ENCODE measurements around the gene DIRAS1. TPM values are rescaled to one million over a fixed set of nuclear protein-coding genes. Genes with fewer than 3 reads are reported as not detected.

DIRAS1 gene
- total RNA-seq, 1 experiment from 2014 or later = 33.7 TPM

DNA sequence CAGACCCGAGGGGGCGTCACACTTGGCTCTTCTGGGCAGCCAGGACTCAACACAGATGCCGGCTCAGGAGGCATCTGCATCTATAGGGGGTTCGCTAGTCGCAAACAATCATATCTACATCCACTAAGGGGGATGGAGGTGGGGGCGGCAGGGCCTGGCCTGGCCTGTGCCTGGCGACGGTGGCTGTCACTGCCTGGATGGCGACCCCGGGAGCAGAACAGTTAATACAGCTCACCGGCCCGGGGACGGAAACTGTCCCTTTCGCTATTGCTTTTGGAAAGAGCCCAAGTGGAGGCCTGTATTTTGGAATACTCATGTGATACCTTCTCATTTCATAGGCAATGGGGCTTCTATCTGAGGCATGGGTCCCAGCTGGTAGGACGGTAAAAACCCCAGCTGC is 44.2 kb upstream of the DIRAS1 start:
- CTCF ChIA-PET = no interaction called here
- Histone ChIP-seq H3K9me2 (ENCODE audit: insufficient read depth) (no peaks in the 10 kb centered on the region), H3K4me1 (ENCODE audit: control insufficient read depth in 1 of 2, insufficient read depth in 2 of 2, low read length in 2 of 2) (no peaks in the 10 kb centered on the region), H3K79me2 (ENCODE audit: insufficient read depth, low read length) (peaks cover 38% of the 10 kb centered on the region), H3K27ac (ENCODE audit: low read depth, low read length) (no peak overlapping the region), H3K9me3 (ENCODE audit: control insufficient read depth in 1 of 2, insufficient read depth in 1 of 2, low read depth in 1 of 2, low read length in 2 of 2) (no peaks in the 10 kb centered on the region), H4K20me1 (ENCODE audit: insufficient read depth) (no peaks in the 10 kb centered on the region), H3K36me3 (ENCODE audit: control insufficient read depth in 1 of 2, insufficient read depth in 2 of 2, low read length in 2 of 2) (peaks cover 30 to 38% of the 10 kb centered on the region in 2 experiments; a peak in 3 of 4 replicates), H2AFZ (ENCODE audit: low read depth, low read length, poor library complexity, severe bottlenecking) (no peak overlapping the region), H3K4me3 (replicated peaks in 1 of 2; ENCODE audit: low read depth in 1 of 2, low read length in 2 of 2) (no peak overlapping the region), H3K9ac (ENCODE audit: low read length) (no peak overlapping the region), H3K4me2 (ENCODE audit: low read length) (no peak overlapping the region), H3K27me3 (ENCODE audit: insufficient read depth, low read length) (no peaks in the 10 kb centered on the region)
- DNase-seq (ENCODE audit: low read depth, low spot score) (no peak), ATAC-seq (no peak)
- RAD21 ChIA-PET (ENCODE audit: low non-redundant PET in 1 of 2, low total read pairs in 2 of 2, uncharacterized antibody in 2 of 2, unreplicated experiment in 2 of 2) = no interaction called here
- TF ChIP-seq, protein P1, sequence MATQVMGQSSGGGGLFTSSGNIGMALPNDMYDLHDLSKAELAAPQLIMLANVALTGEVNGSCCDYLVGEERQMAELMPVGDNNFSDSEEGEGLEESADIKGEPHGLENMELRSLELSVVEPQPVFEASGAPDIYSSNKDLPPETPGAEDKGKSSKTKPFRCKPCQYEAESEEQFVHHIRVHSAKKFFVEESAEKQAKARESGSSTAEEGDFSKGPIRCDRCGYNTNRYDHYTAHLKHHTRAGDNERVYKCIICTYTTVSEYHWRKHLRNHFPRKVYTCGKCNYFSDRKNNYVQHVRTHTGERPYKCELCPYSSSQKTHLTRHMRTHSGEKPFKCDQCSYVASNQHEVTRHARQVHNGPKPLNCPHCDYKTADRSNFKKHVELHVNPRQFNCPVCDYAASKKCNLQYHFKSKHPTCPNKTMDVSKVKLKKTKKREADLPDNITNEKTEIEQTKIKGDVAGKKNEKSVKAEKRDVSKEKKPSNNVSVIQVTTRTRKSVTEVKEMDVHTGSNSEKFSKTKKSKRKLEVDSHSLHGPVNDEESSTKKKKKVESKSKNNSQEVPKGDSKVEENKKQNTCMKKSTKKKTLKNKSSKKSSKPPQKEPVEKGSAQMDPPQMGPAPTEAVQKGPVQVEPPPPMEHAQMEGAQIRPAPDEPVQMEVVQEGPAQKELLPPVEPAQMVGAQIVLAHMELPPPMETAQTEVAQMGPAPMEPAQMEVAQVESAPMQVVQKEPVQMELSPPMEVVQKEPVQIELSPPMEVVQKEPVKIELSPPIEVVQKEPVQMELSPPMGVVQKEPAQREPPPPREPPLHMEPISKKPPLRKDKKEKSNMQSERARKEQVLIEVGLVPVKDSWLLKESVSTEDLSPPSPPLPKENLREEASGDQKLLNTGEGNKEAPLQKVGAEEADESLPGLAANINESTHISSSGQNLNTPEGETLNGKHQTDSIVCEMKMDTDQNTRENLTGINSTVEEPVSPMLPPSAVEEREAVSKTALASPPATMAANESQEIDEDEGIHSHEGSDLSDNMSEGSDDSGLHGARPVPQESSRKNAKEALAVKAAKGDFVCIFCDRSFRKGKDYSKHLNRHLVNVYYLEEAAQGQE (IDR thresholded peaks at IDR 0.05; ENCODE audit: low read depth) = no peak
- TF ChIP-seq YY1 (IDR thresholded peaks at IDR 0.05; ENCODE audit: extremely low read depth, insufficient replicate concordance, low read depth, low read length) (no peak), FOSL1 (IDR thresholded peaks at IDR 0.05; ENCODE audit: low read depth) (no peak), CEBPB (IDR thresholded peaks at IDR 0.05; ENCODE audit: low read depth) (no peak), SIN3A (IDR thresholded peaks at IDR 0.05; ENCODE audit: low read depth) (no peak), CBX3 (IDR thresholded peaks at IDR 0.05; ENCODE audit: low read depth) (no peak), RAD21 (IDR thresholded peaks at IDR 0.05; ENCODE audit: low read depth) (no peak), EZH2phosphoT487 (IDR thresholded peaks at IDR 0.05; ENCODE audit: borderline replicate concordance) (no peak)
- TF ChIP-seq, protein P2, sequence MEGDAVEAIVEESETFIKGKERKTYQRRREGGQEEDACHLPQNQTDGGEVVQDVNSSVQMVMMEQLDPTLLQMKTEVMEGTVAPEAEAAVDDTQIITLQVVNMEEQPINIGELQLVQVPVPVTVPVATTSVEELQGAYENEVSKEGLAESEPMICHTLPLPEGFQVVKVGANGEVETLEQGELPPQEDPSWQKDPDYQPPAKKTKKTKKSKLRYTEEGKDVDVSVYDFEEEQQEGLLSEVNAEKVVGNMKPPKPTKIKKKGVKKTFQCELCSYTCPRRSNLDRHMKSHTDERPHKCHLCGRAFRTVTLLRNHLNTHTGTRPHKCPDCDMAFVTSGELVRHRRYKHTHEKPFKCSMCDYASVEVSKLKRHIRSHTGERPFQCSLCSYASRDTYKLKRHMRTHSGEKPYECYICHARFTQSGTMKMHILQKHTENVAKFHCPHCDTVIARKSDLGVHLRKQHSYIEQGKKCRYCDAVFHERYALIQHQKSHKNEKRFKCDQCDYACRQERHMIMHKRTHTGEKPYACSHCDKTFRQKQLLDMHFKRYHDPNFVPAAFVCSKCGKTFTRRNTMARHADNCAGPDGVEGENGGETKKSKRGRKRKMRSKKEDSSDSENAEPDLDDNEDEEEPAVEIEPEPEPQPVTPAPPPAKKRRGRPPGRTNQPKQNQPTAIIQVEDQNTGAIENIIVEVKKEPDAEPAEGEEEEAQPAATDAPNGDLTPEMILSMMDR (IDR thresholded peaks at IDR 0.05 in 2 of 3, conservative IDR thresholded peaks at IDR 0.05 in 1 of 3; ENCODE audit: borderline replicate concordance in 1 of 3, insufficient read depth in 1 of 3, low read depth in 2 of 3, low read length in 2 of 3) = no peak
- TF ChIP-seq, protein P3, sequence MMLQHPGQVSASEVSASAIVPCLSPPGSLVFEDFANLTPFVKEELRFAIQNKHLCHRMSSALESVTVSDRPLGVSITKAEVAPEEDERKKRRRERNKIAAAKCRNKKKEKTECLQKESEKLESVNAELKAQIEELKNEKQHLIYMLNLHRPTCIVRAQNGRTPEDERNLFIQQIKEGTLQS (IDR thresholded peaks at IDR 0.05) = no peak
- POLR2A ChIA-PET = no interaction called here
- intact Hi-C loops (cut with micrococcal nuclease) = no loop called here
- BruUV-seq (replicated peaks) = no TSS peak
